Measurements from ENCODE around the gene DNAH12.

The DNAH12 gene

GRCh38 chr3:57436195-57436761, 107.9 kb downstream of the DNAH12 start:
- H3K27ac ChIP-seq = no peak overlapping the region
- TF ChIP-seq CTCF (IDR thresholded peaks at IDR 0.05) = no peak
- TF ChIP-seq ZFX (IDR thresholded peaks at IDR 0.05; ENCODE audit: borderline replicate concordance) = no peak

DNA sequence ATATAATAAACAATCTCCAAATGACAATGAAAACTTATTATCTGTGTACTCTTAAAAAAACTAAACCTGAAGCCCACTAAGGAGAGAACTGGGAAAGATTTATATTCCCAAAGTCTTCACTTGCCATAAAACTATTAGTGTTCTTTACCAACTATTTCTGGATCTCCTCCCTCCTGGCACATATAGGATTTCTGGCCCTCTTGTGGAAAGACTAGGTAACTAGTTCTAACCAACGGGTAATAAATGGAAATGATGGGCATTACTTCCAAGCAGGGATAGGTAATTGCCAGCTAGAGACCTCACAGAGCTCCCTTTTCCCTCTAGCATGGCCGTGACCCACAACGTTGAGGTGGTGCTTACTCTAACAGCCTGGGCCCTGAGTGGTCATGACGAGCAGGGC, 110.1 kb downstream of the DNAH12 start:
- no peak overlapping the region for H3K27ac ChIP-seq
- TF ChIP-seq ZFX (IDR thresholded peaks at IDR 0.05; ENCODE audit: borderline replicate concordance) = no peak
- TF ChIP-seq CTCF (IDR thresholded peaks at IDR 0.05) = peak; percentile 72

- H3K27ac ChIP-seq = no peak overlapping the region
- TF ChIP-seq ZFX (IDR thresholded peaks at IDR 0.05; ENCODE audit: borderline replicate concordance) (no peak), CTCF (IDR thresholded peaks at IDR 0.05) (no peak)
Measured at GRCh38 chr3:57423335-57423734, 120.8 kb downstream of the DNAH12 start.

- no peak for TF ChIP-seq ZFX (IDR thresholded peaks at IDR 0.05; ENCODE audit: borderline replicate concordance)
- TF ChIP-seq CTCF (IDR thresholded peaks at IDR 0.05) = no peak
- no peak overlapping the region for H3K27ac ChIP-seq
Measured at GRCh38 chr3:57421336-57421735, 122.8 kb downstream of the DNAH12 start.

- TF ChIP-seq ZFX (IDR thresholded peaks at IDR 0.05; ENCODE audit: borderline replicate concordance) = no peak
- no peak for TF ChIP-seq CTCF (IDR thresholded peaks at IDR 0.05)
Measured at GRCh38 chr3:57420001-57420400, 124.1 kb downstream of the DNAH12 start.

GRCh38 chr3:57411715-57412114, 132.4 kb downstream of the DNAH12 start:
- TF ChIP-seq CTCF (IDR thresholded peaks at IDR 0.05) (no peak), ZFX (IDR thresholded peaks at IDR 0.05; ENCODE audit: borderline replicate concordance) (no peak)

More at GRCh38 chr3:57420001-57420400, 124.1 kb downstream of the DNAH12 start:
- H3K27ac ChIP-seq = no peak overlapping the region

GRCh38 chr3:57409471-57409870, 134.7 kb downstream of the DNAH12 start:
- H3K27ac ChIP-seq = no peak overlapping the region
- TF ChIP-seq CTCF (IDR thresholded peaks at IDR 0.05) (no peak), ZFX (IDR thresholded peaks at IDR 0.05; ENCODE audit: borderline replicate concordance) (no peak)

More at GRCh38 chr3:57411715-57412114, 132.4 kb downstream of the DNAH12 start:
- no peak overlapping the region for H3K27ac ChIP-seq

Measured in 22Rv1 (cell line).